Right cardiac atrium (tissue), 5 donors: Measurements from ENCODE around the gene ACOXL. TPM values are rescaled to one million over a fixed set of nuclear protein-coding genes. Genes with fewer than 3 reads are reported as not detected.
"Not testable (repeated sequence)": the region's sequence is repeated elsewhere in the genome, so short reads cannot be mapped to it uniquely, and the experiment has no call there.

Source experiments
- ATAC-seq, 2 donors: fragments of 200-7000 bp; cut with Tn5 transposase; one replicate each; pipeline versions ENCODE4 v1.8.0 to v1.9.1; 2020; ENCODE audit warnings: moderate library complexity in 2 of 2, mild to moderate bottlenecking in 1 of 2
- DNase-seq, 3 donors: peaks; one replicate each; pipeline ENCODE4 v3.0.0-alpha.2; 2020
- H3K27ac ChIP-seq: one replicate; pipeline ENCODE4 v1.5.1; 2013; ENCODE audit warnings: mild to moderate bottlenecking, low read length, control low read depth, moderate library complexity
- H3K27me3 ChIP-seq: one replicate; pipeline ENCODE4 v1.6.1; 2013; ENCODE audit not compliant: control insufficient read depth, insufficient read depth
- H3K4me1 ChIP-seq: one replicate; pipeline ENCODE4 v1.6.1; 2013; ENCODE audit warnings: low read length; ENCODE audit not compliant: control insufficient read depth, insufficient read depth
- H3K4me3 ChIP-seq: one replicate; pipeline ENCODE4 v1.5.1; 2013; ENCODE audit warnings: low read length, control low read depth
- H3K9me3 ChIP-seq: one replicate; pipeline ENCODE4 v1.6.1; 2013; ENCODE audit warnings: low read length; ENCODE audit not compliant: control insufficient read depth
- WGBS: extraction: QIAGEN DNeasy Blood & Tissue Kit; methylation state at CpG from one replicate; pipeline ENCODE4 v1.1.7; 2013; 5-methylcytosine and 5-hydroxymethylcytosine counted together
- intact Hi-C, 4 donors: fragments of 100-400 bp; cut with DNase I; formaldehyde crosslinking; loops; one replicate each; pipeline versions ENCODE4 v1.11.0 to v1.14.0; 2022 to 2023
- polyA plus RNA-seq: library from polyadenylated mRNA; stranded (reverse); fragments of 200-250 nt; gene quantifications from one replicate; pipeline ENCODE4 v1.2.3, GENCODE V29; 2013
- total RNA-seq, 4 donors: library from RNA; stranded (reverse); fragmentation: NEBNext Ultra II Directional; extraction: Animal tissue kit (Norgen Biotek cat#: 25700); gene quantifications; one replicate each; pipeline ENCODE4 v1.2.1, GENCODE V29; 2021
- donor health status: healthy with polysubstance abuse.
- donor health status: DM: no; HTN: yes; CAD: no.
- donor health status: DM: no; HTN: no; CAD: no.
- donor health status: DM: no; HTN: yes; CAD: no; lungs with severe emphysema.
- donor health status: DM: yes; HTN: yes; CAD: no.

The ACOXL gene
- total and polyA plus RNA-seq, 5 donors, result 0.02 TPM; not detected in 4

- H3K4me3 ChIP-seq, result no peak overlapping the region
- no peaks in the 10 kb centered on the region for H3K9me3 ChIP-seq
- ATAC-seq (no peak), DNase-seq (no peak)
- intact Hi-C loops, result no loop called here
- 69% methylated on average over 10 of the region's 10 CpGs for WGBS
- no peaks in the 10 kb centered on the region for H3K27me3 ChIP-seq
- no peak overlapping the region for H3K27ac ChIP-seq
- no peaks in the 10 kb centered on the region for H3K4me1 ChIP-seq
Observed at GRCh38 chr2:110960281-110960680, 227.9 kb downstream of the ACOXL start.

DNA sequence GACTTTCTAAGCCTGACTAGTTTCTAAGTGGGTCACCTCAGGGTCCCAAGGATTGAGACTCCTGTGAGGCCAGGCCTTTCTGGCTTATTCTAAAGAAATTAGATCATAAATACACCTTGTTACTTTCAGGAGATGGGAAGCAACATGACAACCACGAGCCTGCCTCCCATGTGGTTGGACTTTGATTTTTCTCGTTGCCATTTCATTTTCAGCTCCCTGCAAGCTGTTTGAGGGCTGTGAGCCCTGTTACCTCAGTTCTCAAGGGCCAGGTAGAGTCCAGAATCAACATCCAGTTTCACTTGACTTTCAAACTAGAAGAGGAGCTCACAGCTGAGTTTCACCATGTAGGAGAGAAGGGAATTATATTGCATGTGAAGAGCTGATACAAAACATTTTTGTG lies 228.6 kb downstream of the ACOXL start:
- no peaks in the 10 kb centered on the region for H3K27me3 ChIP-seq
- H3K9me3 ChIP-seq, result no peaks in the 10 kb centered on the region
- H3K4me1 ChIP-seq, result no peaks in the 10 kb centered on the region
- 76% methylated on average over 2 of the region's 2 CpGs for WGBS
- no peak overlapping the region for H3K4me3 ChIP-seq
- H3K27ac ChIP-seq, result no peak overlapping the region
- no peak for ATAC-seq
- DNase-seq, result no peak
- intact Hi-C loops, result no loop called here

GRCh38 chr2:110961643-110962042 lies 229.3 kb downstream of the ACOXL start:
- H3K4me3 ChIP-seq, ATAC-seq, intact Hi-C loops, H3K27ac ChIP-seq, H3K4me1 ChIP-seq, H3K9me3 ChIP-seq, DNase-seq, H3K27me3 ChIP-seq: not testable (repeated sequence)
- WGBS, result 85% methylated on average over 3 of the region's 3 CpGs

DNA sequence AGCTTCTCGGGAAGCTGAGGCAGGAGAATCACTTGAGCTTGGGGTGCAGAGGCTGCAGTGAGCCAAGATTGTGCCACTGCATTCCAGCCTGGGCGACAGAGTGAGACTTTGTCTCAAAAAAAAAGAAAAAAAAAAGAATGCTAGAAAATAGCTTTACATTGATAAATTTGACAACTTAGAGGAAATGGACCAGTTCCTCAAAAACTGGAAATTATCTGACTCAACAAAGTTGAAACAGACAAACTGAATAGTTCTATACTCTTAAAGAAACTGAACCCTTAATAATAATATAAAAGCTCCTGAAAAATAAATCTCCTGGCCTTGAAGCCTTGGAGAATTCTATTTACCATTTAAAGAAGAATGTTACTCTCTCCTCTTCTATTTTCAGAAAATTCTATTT lies 237.3 kb downstream of the ACOXL start:
- Histone ChIP-seq H3K4me1 (no peaks in the 10 kb centered on the region), H3K27me3 (no peaks in the 10 kb centered on the region), H3K27ac (no peak overlapping the region), H3K4me3 (no peak overlapping the region), H3K9me3 (no peaks in the 10 kb centered on the region)
- 79% methylated on average over 2 of the region's 2 CpGs for WGBS
- intact Hi-C loops, result no loop called here
- ATAC-seq (no peak), DNase-seq (no peak)

- Histone ChIP-seq H3K27ac (no peak overlapping the region), H3K27me3 (no peaks in the 10 kb centered on the region), H3K9me3 (no peaks in the 10 kb centered on the region), H3K4me1 (no peaks in the 10 kb centered on the region), H3K4me3 (no peak overlapping the region)
- DNase-seq (no peak), ATAC-seq (no peak)
- intact Hi-C loops, result no loop called here
- 83% methylated on average over 2 of the region's 2 CpGs for WGBS
Observed at GRCh38 chr2:110970201-110970600, 237.8 kb downstream of the ACOXL start.

DNA sequence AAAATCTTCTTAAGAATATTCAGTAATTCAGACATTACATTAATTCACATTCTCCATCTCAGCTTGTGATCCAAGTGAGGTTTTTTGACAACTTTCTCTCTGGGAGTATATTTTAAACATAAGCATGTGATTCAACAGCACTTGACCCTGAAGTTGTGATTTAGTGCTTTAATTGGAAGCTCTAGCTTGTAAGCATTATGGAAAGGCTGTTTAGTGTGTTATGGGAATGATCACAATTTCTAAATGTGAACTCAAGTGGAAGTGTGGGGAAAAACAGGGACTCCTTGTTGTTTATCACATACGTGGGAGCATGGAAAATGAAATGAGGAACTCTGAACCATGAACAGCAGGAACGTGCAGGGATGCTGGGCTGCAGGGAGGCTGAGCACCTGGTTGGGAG lies 239.4 kb downstream of the ACOXL start:
- no peak for DNase-seq
- WGBS, result 49% methylated on average over 2 of the region's 2 CpGs
- H3K4me3 ChIP-seq, result no peak overlapping the region

DNA sequence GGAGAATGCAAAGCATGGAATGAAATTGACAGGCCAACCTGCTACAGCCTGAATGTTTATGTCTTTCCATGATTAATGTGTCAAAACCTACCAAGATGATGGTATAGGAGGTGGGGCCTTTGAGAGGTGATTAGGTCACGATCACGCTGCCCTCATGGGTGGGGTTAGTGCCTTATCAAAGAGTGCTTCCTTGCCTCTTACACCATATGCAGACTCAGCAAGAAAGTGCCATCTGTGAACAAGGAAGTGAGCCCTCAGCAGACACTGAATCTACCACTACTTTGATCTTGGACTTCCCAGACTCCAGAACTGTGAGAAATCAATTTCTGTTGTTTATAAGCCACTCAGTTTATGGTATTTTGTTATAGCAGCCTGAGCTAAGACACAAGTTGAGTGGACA lies 240.9 kb downstream of the ACOXL start:
- H3K4me1 ChIP-seq, result no peaks in the 10 kb centered on the region
- no peak overlapping the region for H3K27ac ChIP-seq
- H3K27me3 ChIP-seq, result no peaks in the 10 kb centered on the region
- DNase-seq (no peak), ATAC-seq (no peak)
- WGBS, result 75% methylated on average over 2 of the region's 2 CpGs
- no peaks in the 10 kb centered on the region for H3K9me3 ChIP-seq
- no peak overlapping the region for H3K4me3 ChIP-seq
- intact Hi-C loops, result no loop called here

More for the DNA sequence above, 239.4 kb downstream of the ACOXL start:
- no peaks in the 10 kb centered on the region for H3K4me1 ChIP-seq
- intact Hi-C loops, result no loop called here
- no peaks in the 10 kb centered on the region for H3K27me3 ChIP-seq
- no peak overlapping the region for H3K27ac ChIP-seq
- ATAC-seq, result no peak
- no peaks in the 10 kb centered on the region for H3K9me3 ChIP-seq

- no peaks in the 10 kb centered on the region for H3K9me3 ChIP-seq
- no peak for ATAC-seq
- H3K27me3 ChIP-seq, result no peaks in the 10 kb centered on the region
- intact Hi-C loops, result no loop called here
- no peak overlapping the region for H3K27ac ChIP-seq
- WGBS, result 81% methylated on average over 4 of the region's 4 CpGs
- no peak overlapping the region for H3K4me3 ChIP-seq
- H3K4me1 ChIP-seq, result peaks cover 4% of the 10 kb centered on the region
- DNase-seq, result no peak
Observed at GRCh38 chr2:110977403-110977802, 245.0 kb downstream of the ACOXL start.

- no peaks in the 10 kb centered on the region for H3K27me3 ChIP-seq
- ATAC-seq (no peak), DNase-seq (no peak)
- H3K27ac ChIP-seq, result no peak overlapping the region
- intact Hi-C loops, result no loop called here
- WGBS, result 91% methylated on average over 6 of the region's 6 CpGs
- no peak overlapping the region for H3K4me3 ChIP-seq
- H3K9me3 ChIP-seq, result no peaks in the 10 kb centered on the region
- peaks cover 4% of the 10 kb centered on the region for H3K4me1 ChIP-seq
Observed at GRCh38 chr2:110978148-110978547, 245.8 kb downstream of the ACOXL start.

DNA sequence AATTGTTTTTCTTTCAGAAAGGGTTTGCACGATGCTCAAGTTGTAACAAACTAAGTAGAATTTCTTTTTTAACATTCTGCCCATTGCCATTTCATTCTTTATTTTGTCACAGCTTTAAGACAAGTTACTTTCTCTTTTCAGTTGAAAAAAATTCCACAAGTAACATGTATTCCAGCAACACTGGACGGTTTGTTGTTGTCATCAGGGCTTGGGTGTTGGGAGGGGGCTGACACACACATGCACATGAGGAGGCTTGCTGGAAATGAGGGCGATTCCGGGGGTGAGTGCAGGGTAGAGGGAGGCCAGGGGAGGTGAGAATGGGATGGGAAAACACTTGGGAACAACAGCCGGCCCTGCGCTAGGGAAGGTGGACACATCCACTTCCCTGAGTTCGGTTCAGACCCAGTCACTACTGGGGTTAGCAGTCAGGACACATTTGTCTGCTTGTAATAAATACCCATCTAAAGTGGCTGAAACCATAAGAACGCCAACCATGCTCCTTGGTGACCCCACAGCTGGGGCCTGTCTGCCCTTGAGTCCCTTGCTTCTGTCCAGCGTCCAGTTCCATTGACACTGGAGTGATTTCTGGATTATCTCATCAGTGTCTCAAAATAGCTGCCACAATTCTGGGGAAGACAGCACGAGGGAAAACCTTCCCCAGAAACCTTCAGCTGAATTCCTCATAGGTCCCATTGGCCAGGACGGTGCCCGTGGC lies 246.5 kb downstream of the ACOXL start:
- H3K4me3 ChIP-seq, result no peak overlapping the region
- no peaks in the 10 kb centered on the region for H3K27me3 ChIP-seq
- no peaks in the 10 kb centered on the region for H3K9me3 ChIP-seq
- H3K27ac ChIP-seq, result peak overlapping the region; percentile 53
- 49% methylated on average over 12 of the region's 12 CpGs for WGBS
- no peak for DNase-seq
- intact Hi-C loops, result no loop called here
- ATAC-seq, result peak; percentile 75 to 81
- H3K4me1 ChIP-seq, result peaks cover 4% of the 10 kb centered on the region

DNA sequence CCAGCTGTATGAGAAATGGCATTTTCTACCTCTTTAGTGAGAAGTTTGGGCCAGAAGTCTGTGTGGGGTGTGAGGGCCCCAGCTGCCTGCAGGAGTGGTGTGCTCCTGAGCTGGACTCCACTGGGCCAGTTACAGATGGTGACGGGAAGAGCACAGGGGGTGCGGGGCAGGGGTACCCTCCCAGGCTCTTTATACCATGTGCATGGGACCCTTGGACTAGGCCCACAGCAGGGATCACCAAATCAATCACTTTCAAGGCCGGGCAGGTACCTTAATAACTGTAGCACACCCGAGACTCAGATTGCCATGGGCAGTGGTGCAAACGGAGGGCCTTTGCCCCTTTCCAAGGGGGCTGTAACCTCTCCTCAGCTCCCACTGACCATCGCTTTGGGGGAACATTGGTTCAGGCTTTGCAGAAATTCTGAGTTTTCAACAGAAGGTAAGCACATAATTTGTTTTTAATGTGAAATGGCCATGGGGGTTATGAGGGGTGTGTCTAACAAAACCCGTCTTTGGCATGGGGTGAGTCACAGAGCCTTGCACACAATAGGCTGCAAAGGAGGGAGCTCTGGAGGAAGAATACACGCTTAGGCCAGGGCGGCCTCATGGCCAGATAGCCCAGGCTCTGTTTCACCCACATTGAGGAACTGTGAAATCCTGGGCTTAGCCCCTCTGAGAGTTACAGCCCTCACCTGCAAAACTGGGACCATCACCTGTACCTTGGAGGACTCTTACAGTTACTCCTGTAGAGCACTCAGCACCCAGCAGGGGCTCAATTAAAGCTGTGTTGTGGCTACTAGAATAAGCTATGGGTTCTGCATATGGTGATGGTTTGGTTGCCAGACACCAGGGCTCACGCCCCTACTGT lies 247.3 kb downstream of the ACOXL start:
- intact Hi-C loops, result no loop called here
- WGBS, result 91% methylated on average over 10 of the region's 10 CpGs
- H3K27me3 ChIP-seq, result no peaks in the 10 kb centered on the region
- H3K9me3 ChIP-seq, result no peaks in the 10 kb centered on the region
- peaks cover 4% of the 10 kb centered on the region for H3K4me1 ChIP-seq
- ATAC-seq (peak; percentile 13 to 34), DNase-seq (no peak)
- no peak overlapping the region for H3K4me3 ChIP-seq
- peak overlapping the region; percentile 53 for H3K27ac ChIP-seq
